Measurements from ENCODE around the gene RHAG. TPM values are rescaled to one million over a fixed set of nuclear protein-coding genes. Genes with fewer than 3 reads are reported as not detected.
"Not testable (repeated sequence)": the region's sequence is repeated elsewhere in the genome, so short reads cannot be mapped to it uniquely, and the experiment has no call there.

The RHAG gene
- polyA plus RNA-seq, result under 1 TPM in 1 of 4 donors, not detected in 3; 0.40 TPM
- long read RNA-seq, donor 1, partial matches to known transcripts, result 0 of 1 reads
- long read RNA-seq, donor 1, other reads (novel, unspliced or antisense), result 0 of 1 reads
- long read RNA-seq, donor 2, result 0 reads
- long read RNA-seq, donor 3, result 0 reads
- long read RNA-seq, donor 4, result 0 reads
- long read RNA-seq, donor 5, result 0 reads
- long read RNA-seq, donor 6, result 0 reads
- long read RNA-seq, donor 7, result 0 reads
- long read RNA-seq, donor 8, result 0 reads
- long read RNA-seq, donor 9, result 0 reads
- long read RNA-seq, donor 10, result 0 reads

DNA sequence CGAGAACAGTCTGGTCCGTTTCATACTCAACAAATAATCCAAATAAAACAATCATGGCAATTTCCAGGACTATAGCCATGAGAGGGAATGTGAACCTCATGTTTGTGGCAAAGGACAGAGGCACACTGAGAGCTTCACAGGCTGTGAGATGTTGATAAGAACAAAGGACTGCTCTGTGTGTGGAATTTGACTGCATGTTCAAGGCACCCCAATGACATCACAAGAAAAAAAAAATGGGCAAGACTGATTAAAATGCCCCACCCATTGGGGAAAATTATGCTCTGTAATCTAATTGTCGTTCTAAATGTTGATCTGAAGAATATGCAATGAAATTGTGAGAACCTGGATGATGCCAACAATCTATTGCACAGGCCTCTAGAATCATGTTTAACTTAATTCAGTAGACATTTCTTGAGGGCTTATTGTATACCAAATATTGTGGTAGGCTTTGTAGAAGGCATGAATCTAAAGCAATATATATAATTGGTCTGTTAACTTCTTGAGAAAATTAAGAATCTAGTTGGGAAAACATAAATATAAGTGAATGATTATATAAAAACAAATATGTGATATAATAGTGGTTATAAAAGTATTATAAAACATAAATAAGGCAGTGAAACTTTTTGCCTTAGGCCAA lies at the start of gene RHAG:
TSS of gene RHAG (minus strand) at position 127 of the 637 bp plus-strand sequence. CDS start at position 100, 27 bp downstream.
- H3K27me3 ChIP-seq (ENCODE audit: control insufficient read depth in 3 of 3, insufficient read depth in 3 of 3, low read length in 3 of 3), result no peaks in the 10 kb centered on the region
- no peaks in the 10 kb centered on the region for H3K9me3 ChIP-seq (ENCODE audit: control insufficient read depth in 2 of 2, insufficient read depth in 1 of 2, low read depth in 1 of 2, low read length in 1 of 2)
- FAIRE-seq, result no peak
- DNase-seq, result no peak
- H3K36me3 ChIP-seq (ENCODE audit: control insufficient read depth in 3 of 3, insufficient read depth in 2 of 3, low read depth in 1 of 3, low read length in 3 of 3), result no peaks in the 10 kb centered on the region
- 45 to 57% (median 46%) methylated on average over 3 of the region's 3 CpGs for WGBS, 3 donors
- H3K4me1 ChIP-seq (ENCODE audit: control insufficient read depth in 3 of 3, insufficient read depth in 2 of 3, low read depth in 1 of 3, low read length in 2 of 3), result no peaks in the 10 kb centered on the region
- no peak within 1 kb of the TSS for H3K4me3 ChIP-seq (ENCODE audit: low read depth in 1 of 3, low read length in 3 of 3)
- H3K27ac ChIP-seq (ENCODE audit: low read depth in 1 of 3, low read length in 2 of 3), result no peak within 1 kb of the TSS

DNA sequence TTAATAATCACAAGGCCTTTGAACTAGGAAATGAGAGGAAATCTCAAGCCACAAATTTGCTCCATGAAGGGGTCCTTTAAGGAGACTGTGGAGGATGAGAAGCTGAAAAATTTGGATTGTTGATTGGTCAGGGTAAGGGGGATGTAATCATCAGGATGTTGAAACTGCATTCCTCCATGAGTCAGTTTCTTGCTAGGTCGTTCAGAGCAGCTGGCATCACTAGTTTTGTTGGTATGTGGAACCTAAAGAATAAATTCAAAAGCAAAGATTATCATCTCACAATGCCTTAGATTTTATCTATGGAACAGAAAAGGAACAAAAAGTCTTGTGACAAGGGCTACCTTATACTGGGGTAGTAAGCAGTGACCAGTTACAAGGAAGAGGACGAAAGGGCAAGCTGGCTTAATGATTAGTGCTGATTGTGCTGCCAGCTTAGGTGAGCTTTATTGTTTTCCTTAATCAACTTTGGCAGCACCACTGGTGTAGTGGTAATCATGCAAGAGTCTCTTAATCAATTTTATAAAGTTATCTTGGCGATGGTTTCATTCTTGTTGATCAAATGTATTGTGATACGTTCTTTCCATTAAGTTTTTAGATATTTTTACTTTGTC lies 40.1 kb upstream of the RHAG start:
- Histone ChIP-seq H3K27me3 (ENCODE audit: control insufficient read depth in 3 of 3, insufficient read depth in 3 of 3, low read length in 3 of 3) (no peaks in the 10 kb centered on the region), H3K36me3 (ENCODE audit: control insufficient read depth in 3 of 3, insufficient read depth in 2 of 3, low read depth in 1 of 3, low read length in 3 of 3) (no peaks in the 10 kb centered on the region), H3K9me3 (ENCODE audit: control insufficient read depth in 2 of 2, insufficient read depth in 1 of 2, low read depth in 1 of 2, low read length in 1 of 2) (no peaks in the 10 kb centered on the region), H3K4me3 (ENCODE audit: low read depth in 1 of 3, low read length in 3 of 3) (no peak overlapping the region), H3K27ac (ENCODE audit: low read depth in 1 of 3, low read length in 2 of 3) (no peak overlapping the region), H3K4me1 (ENCODE audit: control insufficient read depth in 3 of 3, insufficient read depth in 2 of 3, low read depth in 1 of 3, low read length in 2 of 3) (no peaks in the 10 kb centered on the region)
- DNase-seq, result no peak
- 44 to 63% (median 45%) methylated on average over 4 of the region's 4 CpGs for WGBS, 3 donors
- no peak for FAIRE-seq

DNA sequence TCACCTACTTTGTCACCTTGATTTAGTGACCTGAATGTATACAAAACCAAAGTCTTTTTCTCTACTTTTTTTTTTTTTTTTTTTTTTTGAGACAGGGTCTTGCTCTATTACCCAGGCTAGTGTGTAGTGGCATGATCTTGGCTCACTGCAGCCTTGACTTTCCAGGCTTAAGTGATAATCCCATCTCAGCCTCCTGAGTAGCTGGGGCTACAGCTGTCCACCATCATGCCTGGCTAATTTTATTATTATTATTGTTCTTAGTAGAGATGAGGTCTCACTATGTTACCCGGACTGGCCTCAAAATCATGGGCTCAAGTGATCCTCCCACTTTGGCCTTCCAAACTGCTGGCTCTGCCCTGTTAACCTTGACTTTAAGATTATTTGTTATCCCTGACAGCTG lies 39.2 kb upstream of the RHAG start:
- Histone ChIP-seq H3K27me3 (ENCODE audit: control insufficient read depth in 3 of 3, insufficient read depth in 3 of 3, low read length in 3 of 3) (no peaks in the 10 kb centered on the region), H3K4me1 (ENCODE audit: control insufficient read depth in 3 of 3, insufficient read depth in 2 of 3, low read depth in 1 of 3, low read length in 2 of 3) (no peaks in the 10 kb centered on the region), H3K36me3 (ENCODE audit: control insufficient read depth in 3 of 3, insufficient read depth in 2 of 3, low read depth in 1 of 3, low read length in 3 of 3) (no peaks in the 10 kb centered on the region), H3K4me3 (ENCODE audit: low read depth in 1 of 3, low read length in 3 of 3) (no peak overlapping the region), H3K9me3 (ENCODE audit: control insufficient read depth in 2 of 2, insufficient read depth in 1 of 2, low read depth in 1 of 2, low read length in 1 of 2) (no peaks in the 10 kb centered on the region), H3K27ac (ENCODE audit: low read depth in 1 of 3, low read length in 2 of 3) (no peak overlapping the region)
- DNase-seq, result no peak
- no peak for FAIRE-seq
- WGBS, 3 donors, result 78 to 91% (median 88%) methylated on average over 1 of the region's 1 CpG

DNA sequence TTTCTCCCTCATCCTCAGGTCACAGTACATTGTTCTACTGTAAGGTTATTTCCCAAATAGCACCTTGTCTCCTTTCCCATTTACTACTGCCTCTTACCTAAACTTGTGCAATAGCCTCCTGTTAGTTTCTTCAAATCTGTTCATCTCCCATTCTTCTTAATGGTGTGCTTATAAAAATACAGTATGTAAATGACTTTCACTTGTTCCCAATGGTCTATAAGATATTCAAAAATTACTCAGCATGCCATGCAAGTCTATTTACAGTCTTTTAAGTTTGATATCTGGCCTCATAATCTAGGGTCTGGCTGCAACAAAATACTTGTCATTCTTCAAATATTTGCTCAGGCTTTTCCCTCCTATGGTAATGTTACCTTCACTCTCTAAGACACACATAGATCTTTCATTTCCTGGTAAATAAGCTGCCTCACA lies 31.5 kb upstream of the RHAG start:
- DNase-seq (no peak), FAIRE-seq (no peak)
- H3K4me3 ChIP-seq (ENCODE audit: low read depth in 1 of 3, low read length in 3 of 3), result no peak overlapping the region
- H3K36me3 ChIP-seq (ENCODE audit: control insufficient read depth in 3 of 3, insufficient read depth in 2 of 3, low read depth in 1 of 3, low read length in 3 of 3), result no peaks in the 10 kb centered on the region
- H3K4me1 ChIP-seq (ENCODE audit: control insufficient read depth in 3 of 3, insufficient read depth in 2 of 3, low read depth in 1 of 3, low read length in 2 of 3), result no peaks in the 10 kb centered on the region
- H3K27ac ChIP-seq (ENCODE audit: low read depth in 1 of 3, low read length in 2 of 3), result no peak overlapping the region
- H3K27me3 ChIP-seq (ENCODE audit: control insufficient read depth in 3 of 3, insufficient read depth in 3 of 3, low read length in 3 of 3), result no peaks in the 10 kb centered on the region
- no peaks in the 10 kb centered on the region for H3K9me3 ChIP-seq (ENCODE audit: control insufficient read depth in 2 of 2, insufficient read depth in 1 of 2, low read depth in 1 of 2, low read length in 1 of 2)

DNA sequence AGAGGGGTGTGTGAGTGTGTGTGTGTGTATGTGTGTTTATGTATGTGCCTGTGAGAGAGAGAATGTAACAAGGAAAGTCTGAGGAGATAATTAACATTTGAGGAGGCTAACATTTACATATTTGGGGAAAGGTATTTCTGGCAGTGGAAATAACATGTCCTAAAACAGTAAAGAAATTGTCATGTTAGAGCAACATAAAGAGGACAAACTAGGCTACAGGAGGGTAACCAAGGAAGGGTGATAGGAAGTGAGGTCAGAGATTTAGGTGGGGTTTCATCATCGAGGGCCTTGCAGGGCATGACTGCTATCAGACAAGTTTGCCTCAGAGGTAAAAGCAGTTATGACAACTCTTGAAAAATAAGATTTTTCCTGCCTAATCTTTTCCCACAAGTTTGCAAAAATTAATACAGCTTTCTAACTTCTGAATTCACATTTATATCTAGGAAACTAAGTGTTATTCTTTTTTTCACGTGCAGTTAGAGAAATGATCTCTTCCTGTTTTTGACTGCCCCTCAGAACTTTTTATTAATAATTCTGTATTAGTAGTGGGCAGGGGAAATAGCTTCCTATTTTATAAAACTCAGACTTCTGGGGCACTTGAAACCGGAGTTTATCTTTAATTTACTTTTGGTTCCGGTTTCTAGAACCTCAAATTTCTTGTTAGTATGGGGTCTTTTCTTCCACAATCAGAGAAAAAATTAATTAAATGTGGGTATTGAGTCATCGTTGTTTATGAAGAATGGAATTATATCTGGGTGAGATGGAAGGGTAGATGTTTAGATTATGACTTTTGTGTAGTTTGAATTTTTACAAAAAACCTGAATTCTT lies 30.5 kb upstream of the RHAG start:
- no peak for FAIRE-seq
- 49 to 54% (median 51%) methylated on average over 5 of the region's 5 CpGs for WGBS, 3 donors
- H3K9me3 ChIP-seq (ENCODE audit: control insufficient read depth in 2 of 2, insufficient read depth in 1 of 2, low read depth in 1 of 2, low read length in 1 of 2), result no peaks in the 10 kb centered on the region
- H3K27ac ChIP-seq (ENCODE audit: low read depth in 1 of 3, low read length in 2 of 3), result no peak overlapping the region
- H3K27me3 ChIP-seq (ENCODE audit: control insufficient read depth in 3 of 3, insufficient read depth in 3 of 3, low read length in 3 of 3), result no peaks in the 10 kb centered on the region
- no peak overlapping the region for H3K4me3 ChIP-seq (ENCODE audit: low read depth in 1 of 3, low read length in 3 of 3)
- no peaks in the 10 kb centered on the region for H3K36me3 ChIP-seq (ENCODE audit: control insufficient read depth in 3 of 3, insufficient read depth in 2 of 3, low read depth in 1 of 3, low read length in 3 of 3)
- DNase-seq, result no peak
- no peaks in the 10 kb centered on the region for H3K4me1 ChIP-seq (ENCODE audit: control insufficient read depth in 3 of 3, insufficient read depth in 2 of 3, low read depth in 1 of 3, low read length in 2 of 3)

DNA sequence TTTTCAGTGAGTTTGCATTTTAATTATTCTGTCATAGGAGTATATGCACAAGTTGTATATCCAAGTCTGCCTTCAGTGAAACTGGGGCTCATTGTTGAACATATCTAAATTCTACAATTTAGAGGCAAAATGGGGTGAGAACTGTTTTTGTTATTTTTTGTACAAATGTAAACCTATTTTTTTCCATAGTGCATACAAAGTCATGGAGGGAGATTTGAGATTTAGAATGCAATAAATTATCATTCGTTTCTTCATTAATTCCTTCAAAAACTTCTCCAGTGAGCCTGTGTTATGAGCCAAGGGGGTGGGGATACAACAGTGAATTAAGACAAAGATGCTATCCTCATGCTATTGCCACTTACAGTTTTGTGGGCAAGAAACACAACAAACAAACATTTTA lies 29.8 kb upstream of the RHAG start:
- 26 to 45% (median 30%) methylated on average over 1 of the region's 1 CpG for WGBS, 3 donors
- Histone ChIP-seq H3K4me3 (ENCODE audit: low read depth in 1 of 3, low read length in 3 of 3) (no peak overlapping the region), H3K4me1 (ENCODE audit: control insufficient read depth in 3 of 3, insufficient read depth in 2 of 3, low read depth in 1 of 3, low read length in 2 of 3) (no peaks in the 10 kb centered on the region), H3K36me3 (ENCODE audit: control insufficient read depth in 3 of 3, insufficient read depth in 2 of 3, low read depth in 1 of 3, low read length in 3 of 3) (no peaks in the 10 kb centered on the region), H3K9me3 (ENCODE audit: control insufficient read depth in 2 of 2, insufficient read depth in 1 of 2, low read depth in 1 of 2, low read length in 1 of 2) (no peaks in the 10 kb centered on the region), H3K27me3 (ENCODE audit: control insufficient read depth in 3 of 3, insufficient read depth in 3 of 3, low read length in 3 of 3) (no peaks in the 10 kb centered on the region), H3K27ac (ENCODE audit: low read depth in 1 of 3, low read length in 2 of 3) (no peak overlapping the region)
- DNase-seq (no peak), FAIRE-seq (no peak)

DNA sequence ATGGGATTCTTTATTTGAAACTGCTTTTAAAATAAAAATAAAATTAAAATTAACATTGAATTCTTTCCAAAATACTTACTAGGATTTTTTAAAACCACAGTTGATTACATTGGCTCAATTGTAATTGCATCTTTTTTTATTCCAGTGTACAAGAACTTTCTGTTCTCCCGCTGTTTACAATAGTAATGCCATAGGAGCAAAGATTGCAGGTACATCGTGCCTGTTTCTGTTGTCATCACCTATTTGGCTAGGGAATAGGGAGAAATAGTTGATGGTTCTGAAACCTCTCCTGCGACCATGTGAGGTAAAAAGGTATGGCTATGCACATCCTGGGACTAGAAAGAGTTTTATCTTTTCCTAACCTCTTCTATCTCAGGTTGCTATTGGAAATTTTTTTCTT lies 28.2 kb upstream of the RHAG start:
- H3K36me3 ChIP-seq (ENCODE audit: control insufficient read depth in 3 of 3, insufficient read depth in 2 of 3, low read depth in 1 of 3, low read length in 3 of 3), result no peaks in the 10 kb centered on the region
- FAIRE-seq (no peak), DNase-seq (no peak)
- no peaks in the 10 kb centered on the region for H3K9me3 ChIP-seq (ENCODE audit: control insufficient read depth in 2 of 2, insufficient read depth in 1 of 2, low read depth in 1 of 2, low read length in 1 of 2)
- WGBS, 3 donors, result 74 to 78% (median 75%) methylated on average over 3 of the region's 3 CpGs
- no peak overlapping the region for H3K4me3 ChIP-seq (ENCODE audit: low read depth in 1 of 3, low read length in 3 of 3)
- H3K27me3 ChIP-seq (ENCODE audit: control insufficient read depth in 3 of 3, insufficient read depth in 3 of 3, low read length in 3 of 3), result no peaks in the 10 kb centered on the region
- H3K27ac ChIP-seq (ENCODE audit: low read depth in 1 of 3, low read length in 2 of 3), result no peak overlapping the region
- no peaks in the 10 kb centered on the region for H3K4me1 ChIP-seq (ENCODE audit: control insufficient read depth in 3 of 3, insufficient read depth in 2 of 3, low read depth in 1 of 3, low read length in 2 of 3)

DNA sequence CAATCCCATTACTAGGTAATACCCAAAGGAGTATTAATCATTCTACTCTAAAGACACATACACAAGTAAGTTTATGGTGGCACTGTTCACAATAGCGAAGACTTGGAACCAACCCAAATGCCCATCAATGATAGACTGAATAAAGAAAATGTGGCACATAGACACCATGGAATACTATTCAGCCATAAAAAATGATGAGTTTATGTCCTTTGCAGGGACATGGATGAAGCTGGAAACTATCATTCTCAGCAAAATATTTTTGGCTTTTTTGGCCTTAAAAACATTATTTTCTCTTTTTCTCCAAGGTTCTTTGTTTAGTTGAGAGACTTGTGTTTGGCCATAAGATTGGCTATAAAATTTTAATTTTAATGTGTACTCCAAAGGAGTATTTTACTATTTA lies 27.4 kb upstream of the RHAG start:
- WGBS, 3 donors, result 81 to 93% (median 88%) methylated on average over 1 of the region's 1 CpG
- H3K27me3 ChIP-seq (ENCODE audit: control insufficient read depth in 3 of 3, insufficient read depth in 3 of 3, low read length in 3 of 3); DNase-seq; H3K4me3 ChIP-seq (ENCODE audit: low read depth in 1 of 3, low read length in 3 of 3); H3K4me1 ChIP-seq (ENCODE audit: control insufficient read depth in 3 of 3, insufficient read depth in 2 of 3, low read depth in 1 of 3, low read length in 2 of 3); H3K36me3 ChIP-seq (ENCODE audit: control insufficient read depth in 3 of 3, insufficient read depth in 2 of 3, low read depth in 1 of 3, low read length in 3 of 3); FAIRE-seq; H3K27ac ChIP-seq (ENCODE audit: low read depth in 1 of 3, low read length in 2 of 3); H3K9me3 ChIP-seq (ENCODE audit: control insufficient read depth in 2 of 2, insufficient read depth in 1 of 2, low read depth in 1 of 2, low read length in 1 of 2): not testable (repeated sequence)

All from small intestine (tissue), 16 donors.